H9 (cell line): ENCODE results near the gene KIF18B. TPM values are rescaled to one million over a fixed set of nuclear protein-coding genes. Genes with fewer than 3 reads are reported as not detected.

ENCODE experiments used
- DNase-seq: peaks from one replicate; pipeline ENCODE4 v3.0.0-alpha.2; 2017
- H2AFZ ChIP-seq: one replicate; pipeline ENCODE4 v1.6.1; 2013; ENCODE audit warnings: mild to moderate bottlenecking, low read length, control low read depth, moderate library complexity
- H2AK5ac ChIP-seq: 2 replicates; pipeline ENCODE4 v1.6.1; 2013; ENCODE audit warnings: low read length, control low read depth, mixed read lengths; ENCODE audit not compliant: insufficient read length
- H2BK120ac ChIP-seq: one replicate; pipeline ENCODE4 v1.6.1; 2013; ENCODE audit warnings: low read depth, mild to moderate bottlenecking, low read length, control low read depth, inconsistent platforms; ENCODE audit not compliant: poor library complexity, severe bottlenecking
- H2BK12ac ChIP-seq: 2 replicates; pipeline ENCODE4 v1.6.1; 2013; ENCODE audit warnings: low read length, control low read depth, mixed read lengths, low read depth; ENCODE audit not compliant: insufficient read length
- H2BK15ac ChIP-seq: 2 replicates; pipeline ENCODE4 v1.6.1; 2013; ENCODE audit warnings: low read depth, low read length, control low read depth
- H2BK20ac ChIP-seq: one replicate; pipeline ENCODE4 v1.6.1; 2013; ENCODE audit warnings: low read depth, mild to moderate bottlenecking, low read length, control low read depth, inconsistent platforms; ENCODE audit not compliant: poor library complexity, severe bottlenecking
- H2BK5ac ChIP-seq: 2 replicates; pipeline ENCODE4 v1.6.1; 2013; ENCODE audit warnings: low read length, control low read depth, mixed read lengths; ENCODE audit not compliant: insufficient read length
- H3K14ac ChIP-seq: 2 replicates; pipeline ENCODE4 v1.6.1; 2013; ENCODE audit warnings: low read length, control low read depth; ENCODE audit not compliant: insufficient read depth
- H3K18ac ChIP-seq: 2 replicates; pipeline ENCODE4 v1.6.1; 2013; ENCODE audit warnings: low read depth, mild to moderate bottlenecking, mixed read lengths, low read length, control low read depth; ENCODE audit not compliant: insufficient read length
- H3K23ac ChIP-seq: 2 replicates; pipeline ENCODE4 v1.6.1; 2013; ENCODE audit warnings: low read length, control low read depth, mixed read lengths, low read depth; ENCODE audit not compliant: insufficient read length
- H3K23me2 ChIP-seq: 2 replicates; pipeline ENCODE4 v1.6.1; 2013; ENCODE audit warnings: low read depth, mild to moderate bottlenecking, mixed read lengths, low read length, control low read depth; ENCODE audit not compliant: insufficient read length, poor library complexity, severe bottlenecking
- H3K27ac ChIP-seq: 2 replicates; pipeline ENCODE4 v1.5.1; 2013; ENCODE audit warnings: low read length, control low read depth, mixed read lengths, low read depth; ENCODE audit not compliant: insufficient read length
- H3K27me3 ChIP-seq: 2 replicates; pipeline ENCODE4 v1.6.1; 2013; ENCODE audit warnings: low read length, control low read depth, inconsistent platforms; ENCODE audit not compliant: insufficient read depth
- H3K4ac ChIP-seq: 2 replicates; pipeline ENCODE4 v1.6.1; 2013; ENCODE audit warnings: low read depth, mild to moderate bottlenecking, control low read depth, inconsistent platforms, low read length, moderate library complexity
- H3K4me1 ChIP-seq: 2 replicates; pipeline ENCODE4 v1.6.1; 2013; ENCODE audit warnings: low read length, control low read depth, inconsistent platforms; ENCODE audit not compliant: insufficient read depth
- H3K4me2 ChIP-seq: 2 replicates; pipeline ENCODE4 v1.6.1; 2013; ENCODE audit warnings: low read length, control low read depth, mixed read lengths; ENCODE audit not compliant: insufficient read length, insufficient read depth
- H3K56ac ChIP-seq: 2 replicates; pipeline ENCODE4 v1.6.1; 2013; ENCODE audit warnings: low read depth, mild to moderate bottlenecking, mixed read lengths, low read length, control low read depth; ENCODE audit not compliant: insufficient read length
- H3K79me1 ChIP-seq: 2 replicates; pipeline ENCODE4 v1.6.1; 2013; ENCODE audit warnings: low read depth, mild to moderate bottlenecking, moderate library complexity, low read length, control low read depth, inconsistent platforms; ENCODE audit not compliant: insufficient read depth, poor library complexity, severe bottlenecking
- H3K79me2 ChIP-seq: 2 replicates; pipeline ENCODE4 v1.6.1; 2013; ENCODE audit warnings: low read length, control low read depth, inconsistent platforms; ENCODE audit not compliant: insufficient read depth
- H3K9ac ChIP-seq: 2 replicates; pipeline ENCODE4 v1.6.1; 2013; ENCODE audit warnings: low read length, control low read depth, mixed read lengths; ENCODE audit not compliant: insufficient read length; ENCODE audit errors: extremely low read depth
- H3K9me3 ChIP-seq: one replicate; pipeline ENCODE4 v1.6.1; 2013; ENCODE audit warnings: low read depth, low read length, inconsistent platforms; ENCODE audit not compliant: control insufficient read depth
- H3T11ph ChIP-seq: one replicate; pipeline ENCODE4 v1.6.1; 2013; ENCODE audit warnings: mild to moderate bottlenecking, low read length, control low read depth, inconsistent platforms
- H4K20me1 ChIP-seq: one replicate; pipeline ENCODE4 v1.6.1; 2013; ENCODE audit not compliant: control insufficient read depth, insufficient read length, insufficient read depth
- H4K5ac ChIP-seq: 2 replicates; pipeline ENCODE4 v1.6.1; 2013; ENCODE audit warnings: low read depth, mild to moderate bottlenecking, mixed read lengths, low read length, control low read depth; ENCODE audit not compliant: insufficient read length
- H4K8ac ChIP-seq: replicated peaks from 2 replicates; pipeline ENCODE4 v1.6.1; 2013; ENCODE audit warnings: low read length, control low read depth, mixed read lengths, low read depth; ENCODE audit not compliant: insufficient read length
- H4K91ac ChIP-seq: 2 replicates; pipeline ENCODE4 v1.6.1; 2013; ENCODE audit warnings: low read depth, mild to moderate bottlenecking, moderate library complexity, mixed read lengths, low read length, control low read depth; ENCODE audit not compliant: insufficient read length
- H3K27ac Mint-ChIP-seq, 3 experiments: 2 replicates in 2 of 3; 3 replicates in 1 of 3; pipeline ENCODE4 v1.8.0; 2020 to 2021; ENCODE audit warnings: mixed read lengths in 3 of 3, mild to moderate bottlenecking in 1 of 3, moderate library complexity in 1 of 3
- H3K27me3 Mint-ChIP-seq: 2 replicates; pipeline ENCODE4 v1.8.0; 2021; ENCODE audit warnings: low read depth, mild to moderate bottlenecking, moderate library complexity, mixed read lengths
- H3K36me3 Mint-ChIP-seq, 3 experiments: 2 replicates in 2 of 3; 3 replicates in 1 of 3; pipeline ENCODE4 v1.8.0; 2020 to 2021; ENCODE audit warnings: low read depth in 3 of 3, mixed read lengths in 3 of 3; ENCODE audit not compliant: insufficient read depth in 1 of 3
- H3K4me1 Mint-ChIP-seq, 2 experiments: 2 replicates each; pipeline ENCODE4 v1.8.0; 2020; ENCODE audit warnings: mixed read lengths in 2 of 2
- H3K4me3 Mint-ChIP-seq, 2 experiments: 2 replicates in 1 of 2; 3 replicates in 1 of 2; pipeline ENCODE4 v1.8.0; 2020 to 2021; ENCODE audit warnings: mild to moderate bottlenecking in 2 of 2, mixed read lengths in 2 of 2, moderate library complexity in 1 of 2
- H3K9me3 Mint-ChIP-seq, 2 experiments: 2 replicates in 1 of 2; 3 replicates in 1 of 2; pipeline ENCODE4 v1.8.0; 2020; ENCODE audit warnings: mild to moderate bottlenecking in 2 of 2, mixed read lengths in 2 of 2, moderate library complexity in 1 of 2
- WGBS: extraction: QIAGEN DNeasy Blood & Tissue Kit; methylation state at CpG from one replicate; pipeline ENCODE4 v1.1.7; 2013; ENCODE audit warnings: missing lambda C conversion rate, low lambda C conversion rate, mixed read lengths; ENCODE audit not compliant: insufficient read length; ENCODE audit errors: extremely low coverage; 5-methylcytosine and 5-hydroxymethylcytosine counted together
- total RNA-seq: library from RNA; stranded (reverse); gene quantifications from 2 replicates; pipeline ENCODE4 v1.2.1, GENCODE V29; 2021
- TF ChIP-seq, protein P1 (sequence below): fragments of 200-600 bp; sonication (generic); conservative IDR thresholded peaks from 3 replicates; pipeline ENCODE4 v1.8.0; 2021; ENCODE audit warnings: antibody characterized with exemption, mild to moderate bottlenecking

KIF18B gene
- total RNA-seq, 1 experiment from 2014 or later, result 51.8 TPM

DNA sequence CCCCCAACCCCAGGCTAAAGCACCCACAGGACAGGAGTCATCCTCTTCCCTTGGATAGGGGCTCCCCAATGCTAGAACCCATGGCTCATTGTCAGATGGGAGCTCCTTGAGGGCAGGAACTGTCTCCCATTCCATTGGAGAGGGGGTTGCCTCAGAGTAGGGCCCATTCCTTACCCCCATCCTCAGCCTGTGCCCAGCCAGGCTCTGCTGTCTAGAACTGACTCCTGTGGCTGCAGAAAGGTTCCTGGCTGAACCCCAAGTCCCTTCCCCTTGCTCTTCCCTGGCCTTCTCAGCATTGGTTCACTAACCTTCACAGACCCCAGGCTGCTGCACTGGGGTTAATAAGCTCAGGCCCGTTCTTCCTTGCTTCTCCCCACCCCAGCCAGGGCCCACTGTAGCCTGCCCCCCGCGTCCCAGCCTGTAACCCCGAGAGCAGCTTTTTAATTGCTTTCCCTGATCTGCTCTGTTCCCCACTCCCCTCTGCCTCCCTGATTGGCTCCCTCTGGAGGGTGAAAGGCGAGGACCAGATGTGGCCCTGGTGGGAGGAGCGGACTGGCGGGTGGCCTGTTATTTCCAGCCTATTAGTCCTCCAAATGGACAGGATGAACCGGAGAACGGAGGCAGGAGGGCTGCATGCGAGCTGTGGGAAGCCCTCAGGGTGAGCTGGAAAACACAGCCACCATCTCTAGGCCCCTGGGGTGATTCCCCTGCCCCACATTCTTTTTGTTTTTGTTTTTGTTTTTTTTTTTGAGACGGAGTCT lies 26.3 kb downstream of the KIF18B start:
- H2BK12ac ChIP-seq, result no peak overlapping the region
- no peak overlapping the region for H3T11ph ChIP-seq
- H2BK120ac ChIP-seq, result no peak overlapping the region
- Mint-ChIP-seq H3K4me1 (peaks cover 17 to 32% of the 10 kb centered on the region in 2 experiments), H3K27ac (no peak overlapping the region), H3K4me3 (peak overlapping the region in 1 of 2 experiments; percentile 64; a peak in 2 of 5 replicates), H3K36me3 (peaks cover 9 to 13% (median 9%) of the 10 kb centered on the region in 3 experiments), H3K27me3 (peaks cover 19% of the 10 kb centered on the region), H3K9me3 (no peaks in the 10 kb centered on the region)
- H4K20me1 ChIP-seq, result no peaks in the 10 kb centered on the region
- no peak overlapping the region for H3K27ac ChIP-seq
- H4K91ac ChIP-seq, result no peak overlapping the region
- TF ChIP-seq, protein P1, sequence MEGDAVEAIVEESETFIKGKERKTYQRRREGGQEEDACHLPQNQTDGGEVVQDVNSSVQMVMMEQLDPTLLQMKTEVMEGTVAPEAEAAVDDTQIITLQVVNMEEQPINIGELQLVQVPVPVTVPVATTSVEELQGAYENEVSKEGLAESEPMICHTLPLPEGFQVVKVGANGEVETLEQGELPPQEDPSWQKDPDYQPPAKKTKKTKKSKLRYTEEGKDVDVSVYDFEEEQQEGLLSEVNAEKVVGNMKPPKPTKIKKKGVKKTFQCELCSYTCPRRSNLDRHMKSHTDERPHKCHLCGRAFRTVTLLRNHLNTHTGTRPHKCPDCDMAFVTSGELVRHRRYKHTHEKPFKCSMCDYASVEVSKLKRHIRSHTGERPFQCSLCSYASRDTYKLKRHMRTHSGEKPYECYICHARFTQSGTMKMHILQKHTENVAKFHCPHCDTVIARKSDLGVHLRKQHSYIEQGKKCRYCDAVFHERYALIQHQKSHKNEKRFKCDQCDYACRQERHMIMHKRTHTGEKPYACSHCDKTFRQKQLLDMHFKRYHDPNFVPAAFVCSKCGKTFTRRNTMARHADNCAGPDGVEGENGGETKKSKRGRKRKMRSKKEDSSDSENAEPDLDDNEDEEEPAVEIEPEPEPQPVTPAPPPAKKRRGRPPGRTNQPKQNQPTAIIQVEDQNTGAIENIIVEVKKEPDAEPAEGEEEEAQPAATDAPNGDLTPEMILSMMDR, result no peak
- no peak overlapping the region for H3K56ac ChIP-seq
- H3K23ac ChIP-seq, result no peak overlapping the region
- no peak overlapping the region for H2AK5ac ChIP-seq
- WGBS, result no CpG with 5 or more reads among the region's 11 CpGs
- H3K4me1 ChIP-seq, result peaks cover 7% of the 10 kb centered on the region; the same call in 1 of the 2 replicates
- H2BK5ac ChIP-seq, result no peak overlapping the region
- 0 out of 2 replicates have a peak, but pooled peaks cover 2% of the 10 kb centered on the region for H3K27me3 ChIP-seq
- H2AFZ ChIP-seq, result no peak overlapping the region
- H3K4ac ChIP-seq, result no peak overlapping the region
- no peaks in the 10 kb centered on the region for H3K79me2 ChIP-seq
- H2BK20ac ChIP-seq, result no peak overlapping the region
- H3K4me2 ChIP-seq, result no peak overlapping the region
- H3K23me2 ChIP-seq, result no peaks in the 10 kb centered on the region
- H4K5ac ChIP-seq, result no peak overlapping the region
- no peak overlapping the region; the same call in 1 of the 2 replicates for H3K14ac ChIP-seq
- no peak overlapping the region for H2BK15ac ChIP-seq
- H3K9ac ChIP-seq, result no peak overlapping the region
- no peak overlapping the region for H3K18ac ChIP-seq
- no peaks in the 10 kb centered on the region for H3K79me1 ChIP-seq
- H3K9me3 ChIP-seq, result no peaks in the 10 kb centered on the region
- DNase-seq, result peak; percentile 83
- no peak overlapping the region for H4K8ac ChIP-seq
